VCaP (cell line): ENCODE measurements around the gene RIOK2.

Source experiments
- H3K27ac ChIP-seq: fragments of 450-650 bp; 2 replicates; pipeline ENCODE4 v1.5.1; 2017
- CTCF ChIP-seq: fragments of 450-650 bp; conservative IDR thresholded peaks from 2 replicates; pipeline ENCODE4 v1.5.1; 2017; ENCODE audit warnings: mild to moderate bottlenecking, moderate library complexity

Gene RIOK2

DNA sequence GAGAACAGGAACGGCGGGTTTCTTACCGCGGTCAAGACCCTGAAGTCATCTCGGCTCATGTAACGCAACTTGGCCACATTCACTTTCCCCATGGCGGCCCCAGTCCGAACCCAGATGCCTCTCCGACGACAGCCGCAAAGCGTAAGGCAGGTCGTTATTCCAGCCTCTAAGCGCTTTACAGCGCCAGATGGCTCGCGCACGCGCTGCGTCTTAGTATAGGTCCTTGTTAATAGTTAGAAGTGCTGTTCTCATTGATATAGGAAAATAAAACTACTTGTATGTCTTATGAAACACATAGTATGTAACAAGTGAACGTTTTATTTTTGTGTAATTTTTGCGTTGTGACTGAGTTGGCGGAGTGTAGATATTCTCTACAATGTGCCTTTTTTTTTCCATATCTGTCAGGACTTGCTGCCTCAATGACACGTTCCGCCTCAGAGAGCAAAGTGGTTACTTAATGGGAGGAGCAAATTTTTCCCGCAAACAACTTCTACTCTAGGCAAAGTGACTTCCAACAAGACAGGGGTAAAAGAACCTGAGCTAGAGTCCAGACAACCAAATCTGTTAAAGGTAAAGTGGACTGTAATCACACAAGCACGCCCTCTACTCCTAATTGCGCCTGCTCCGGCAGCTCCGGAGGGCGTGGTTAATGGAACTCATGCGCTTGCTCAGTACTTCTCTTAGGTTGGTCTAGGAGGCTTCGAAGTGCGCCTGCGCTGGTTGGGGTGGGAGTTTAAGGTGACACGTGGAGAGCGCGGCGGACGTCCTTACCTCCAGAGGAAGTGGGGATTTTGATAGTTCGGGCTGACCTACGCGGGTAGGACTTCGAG lies at the start of gene RIOK2:
Gene RIOK2 (minus strand): TSS at position 148 of the 830 bp plus-strand sequence. CDS start 56 bp downstream, at position 92.
- H3K27ac ChIP-seq: peak within 1 kb of the TSS; percentile 98

DNA sequence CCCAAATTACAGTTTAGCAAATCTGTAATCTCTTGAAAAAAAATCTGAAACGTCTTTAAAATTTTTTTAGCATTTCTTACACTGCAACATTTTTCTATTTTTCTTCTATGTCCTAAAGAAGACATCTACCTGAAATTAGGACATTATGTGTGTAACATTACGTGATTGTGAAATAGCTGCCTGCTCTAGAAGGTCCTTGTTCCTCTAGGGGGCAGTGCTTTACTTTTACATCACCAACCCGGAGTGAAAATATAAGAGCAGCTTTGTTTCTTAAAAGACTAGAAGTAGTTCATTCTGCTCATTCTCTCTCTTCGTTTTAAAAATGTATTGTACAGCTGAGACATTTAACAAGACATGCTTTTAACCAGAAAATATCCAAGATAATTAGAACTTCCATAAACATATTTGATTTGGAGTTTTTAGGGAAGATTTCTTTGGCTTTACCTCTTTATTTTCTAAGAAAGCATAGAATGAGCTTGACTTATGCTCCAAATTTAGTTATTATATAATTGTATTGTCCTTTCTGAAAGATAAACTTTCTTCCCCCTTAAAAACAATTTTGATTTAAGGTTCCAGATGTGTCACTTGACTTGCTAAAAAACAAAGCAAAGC lies 48.1 kb upstream of the RIOK2 start:
- peak; percentile 96 for TF ChIP-seq CTCF

More for the DNA sequence above, at the start of gene RIOK2:
- TF ChIP-seq CTCF: no peak

GRCh38 chr5:97229688-97230285 lies 46.7 kb upstream of the RIOK2 start:
- TF ChIP-seq CTCF: no peak
- H3K27ac ChIP-seq: peak overlapping the region; percentile 13; the same call in 1 of the 2 replicates

More for the DNA sequence above, 48.1 kb upstream of the RIOK2 start:
- H3K27ac ChIP-seq: no peak overlapping the region

DNA sequence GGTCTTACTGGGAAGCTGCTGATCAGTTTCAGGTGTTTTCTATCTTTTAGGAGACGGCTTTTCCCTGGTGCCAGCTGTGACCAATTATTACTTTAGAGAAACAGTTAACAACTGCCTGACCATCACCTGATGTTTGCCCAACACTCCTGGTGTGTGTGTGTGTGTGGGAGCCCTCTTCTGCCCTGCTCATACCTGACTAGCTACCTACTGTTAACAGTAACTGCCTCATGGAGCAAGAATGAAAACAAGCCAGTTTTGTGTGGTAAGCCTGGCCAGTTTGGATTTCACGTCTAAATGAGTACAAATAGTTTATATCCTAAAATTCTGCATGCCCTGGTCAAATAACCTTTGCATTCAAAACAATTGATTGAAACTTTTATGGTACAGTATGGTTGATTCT lies 46.1 kb upstream of the RIOK2 start:
- H3K27ac ChIP-seq: no peak overlapping the region; the same call in 1 of the 2 replicates
- TF ChIP-seq CTCF: no peak

- TF ChIP-seq CTCF: no peak
- H3K27ac ChIP-seq: no peak overlapping the region
Observed at GRCh38 chr5:97225222-97225621, 42.2 kb upstream of the RIOK2 start.

DNA sequence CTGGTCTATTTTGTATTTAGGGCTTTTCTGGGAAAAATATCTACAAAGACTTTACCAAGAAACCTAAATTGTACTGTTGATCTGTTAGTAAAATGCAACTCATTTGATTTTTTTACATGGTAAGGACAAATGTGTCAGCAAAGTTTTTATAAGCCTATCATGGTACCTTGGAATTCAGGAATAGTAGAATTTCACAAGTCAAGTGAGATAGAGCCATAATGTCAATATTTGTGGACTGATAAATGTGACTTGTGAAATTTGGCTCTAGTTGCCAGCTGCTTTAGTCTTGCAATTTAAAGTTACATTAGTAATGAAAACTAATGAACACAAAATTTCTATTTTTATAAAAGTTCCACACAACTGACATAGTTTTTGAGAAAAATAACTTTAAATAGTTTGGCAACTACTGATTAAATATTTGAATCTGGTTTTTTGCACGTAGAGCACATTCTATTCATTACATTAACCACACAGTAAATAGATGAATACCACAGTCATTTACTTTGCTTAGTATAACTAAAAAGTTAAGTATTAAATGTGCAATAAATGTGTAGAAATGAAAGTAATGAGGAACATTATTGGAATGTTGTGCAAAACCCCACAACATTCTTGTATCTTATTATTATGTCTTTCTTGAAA lies 41.2 kb upstream of the RIOK2 start:
- no peak for TF ChIP-seq CTCF
- H3K27ac ChIP-seq: no peak overlapping the region; the same call in 1 of the 2 replicates

DNA sequence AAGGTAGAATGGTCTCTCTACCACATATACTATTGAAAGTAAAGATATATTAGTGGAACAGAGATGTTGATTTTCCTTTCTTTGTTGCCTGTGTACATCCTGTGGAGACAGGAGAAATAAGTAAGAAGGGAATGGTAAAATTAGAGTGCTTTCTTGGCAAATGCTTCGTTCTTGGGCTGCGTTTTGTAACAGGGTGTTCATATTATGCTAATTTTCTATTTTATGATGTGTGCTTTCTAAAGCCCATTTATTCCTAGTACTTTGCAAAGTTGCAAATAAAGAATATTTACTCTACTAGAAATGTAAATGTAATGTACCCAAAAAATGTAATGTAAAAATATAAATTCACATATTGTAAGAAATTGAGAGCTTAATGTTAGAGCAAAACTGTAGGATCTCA lies 40.5 kb upstream of the RIOK2 start:
- H3K27ac ChIP-seq: no peak overlapping the region; the same call in 1 of the 2 replicates
- no peak for TF ChIP-seq CTCF
